Mesenteric fat pad (tissue), 1 donor: ENCODE measurements around the gene NXNL1. TPM values are rescaled to one million over a fixed set of nuclear protein-coding genes. Genes with fewer than 3 reads are reported as not detected.

Experiments used
- DNase-seq: peaks from one replicate; pipeline ENCODE4 v3.0.0-alpha.2; 2020; ENCODE audit warnings: low spot score
- total RNA-seq: library from RNA; stranded (reverse); fragmentation: NEBNext Ultra II Directional; extraction: Animal tissue kit (Norgen Biotek cat#: 25700); gene quantifications from one replicate; pipeline ENCODE4 v1.2.1, GENCODE V29; 2021
- donor health status: DM: yes; HTN: yes; CAD: no.

NXNL1 gene
- total RNA-seq, 1 donor from 2014 or later = 1.3 TPM

- no peak for DNase-seq
Observed at GRCh38 chr19:17456127-17456526, 4.6 kb downstream of the NXNL1 start.

GRCh38 chr19:17455308-17456123 is 5.2 kb downstream of the NXNL1 start:
- no peak for DNase-seq

GRCh38 chr19:17454576-17455071 is 6.1 kb downstream of the NXNL1 start:
- no peak for DNase-seq

- no peak for DNase-seq
Observed at GRCh38 chr19:17451820-17452219, 8.9 kb downstream of the NXNL1 start.

GRCh38 chr19:17450264-17451075 is 10.3 kb downstream of the NXNL1 start:
- DNase-seq = no peak

GRCh38 chr19:17448131-17448967 is 12.4 kb downstream of the NXNL1 start, which contains the start of gene TMEM221:
Gene TMEM221, minus strand, starts transcription at chr19:17448668. Its CDS starts 206 bp downstream, at chr19:17448462.
- DNase-seq = no peak

GRCh38 chr19:17447704-17448130 is 13.0 kb downstream of the NXNL1 start:
- no peak for DNase-seq

- DNase-seq = no peak
Observed at GRCh38 chr19:17445526-17446165, 15.1 kb downstream of the NXNL1 start.

- no peak for DNase-seq
Observed at GRCh38 chr19:17441241-17442021, 19.3 kb downstream of the NXNL1 start.

- DNase-seq = no peak
Observed at GRCh38 chr19:17436874-17437267, 23.9 kb downstream of the NXNL1 start.

- no peak for DNase-seq
Observed at GRCh38 chr19:17436094-17436873, 24.4 kb downstream of the NXNL1 start.

- no peak for DNase-seq
Observed at GRCh38 chr19:17435218-17435617, 25.5 kb downstream of the NXNL1 start.

GRCh38 chr19:17431417-17431816 is 29.3 kb downstream of the NXNL1 start:
- DNase-seq = no peak

- no peak for DNase-seq
Observed at GRCh38 chr19:17429641-17430113, 31.0 kb downstream of the NXNL1 start.

GRCh38 chr19:17424743-17425365 is 35.9 kb downstream of the NXNL1 start:
- no peak for DNase-seq

- no peak for DNase-seq
Observed at GRCh38 chr19:17423429-17424208, 37.1 kb downstream of the NXNL1 start.

GRCh38 chr19:17421942-17422341 is 38.8 kb downstream of the NXNL1 start:
- DNase-seq = no peak
